Esophagus muscularis mucosa (tissue), 3 donors: ENCODE results near the gene LRRC63.

ENCODE experiments used
- POLR2A ChIP-seq: fragments of 450-650 bp; IDR thresholded peaks from one replicate; pipeline ENCODE4 v1.6.1; 2017; ENCODE audit warnings: antibody characterized with exemption, moderate library complexity, mild to moderate bottlenecking, low read depth
- POLR2AphosphoS5 ChIP-seq, 2 donors: sonication (generic); formaldehyde crosslinking; IDR thresholded peaks; one replicate each; pipeline ENCODE4 v1.6.1; 2017; ENCODE audit warnings: antibody characterized with exemption in 2 of 2
- TF ChIP-seq, protein P1 (sequence below), 3 experiments: fragments of 200-600 bp in 2 of 3; fragments of 450-650 bp in 1 of 3; sonication (generic) in 2 of 3; IDR thresholded peaks; one replicate each; pipeline ENCODE4 v1.5.1; 2017 to 2019; ENCODE audit warnings: antibody characterized with exemption in 3 of 3, mild to moderate bottlenecking in 2 of 3, moderate library complexity in 1 of 3

DNA sequence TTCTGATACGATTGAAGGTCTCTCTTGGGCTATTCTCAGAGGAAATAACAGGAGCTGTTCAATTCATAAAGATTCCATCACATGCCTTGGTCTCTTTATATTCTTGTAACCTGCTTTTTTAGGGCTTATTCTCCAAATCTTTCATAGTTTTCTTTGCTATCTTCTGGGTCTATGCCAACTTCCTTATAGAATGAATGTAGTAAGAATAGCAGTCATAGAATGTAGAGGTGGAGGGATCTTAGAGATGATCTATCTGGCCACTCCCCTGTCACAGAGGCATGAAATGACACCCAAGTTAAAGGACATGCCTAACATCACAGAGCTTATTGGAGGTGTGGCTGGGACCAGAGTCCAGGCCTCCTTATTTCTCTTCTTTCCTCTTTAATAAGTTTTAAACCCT is 42.9 kb upstream of the LRRC63 start:
- TF ChIP-seq, protein P1, sequence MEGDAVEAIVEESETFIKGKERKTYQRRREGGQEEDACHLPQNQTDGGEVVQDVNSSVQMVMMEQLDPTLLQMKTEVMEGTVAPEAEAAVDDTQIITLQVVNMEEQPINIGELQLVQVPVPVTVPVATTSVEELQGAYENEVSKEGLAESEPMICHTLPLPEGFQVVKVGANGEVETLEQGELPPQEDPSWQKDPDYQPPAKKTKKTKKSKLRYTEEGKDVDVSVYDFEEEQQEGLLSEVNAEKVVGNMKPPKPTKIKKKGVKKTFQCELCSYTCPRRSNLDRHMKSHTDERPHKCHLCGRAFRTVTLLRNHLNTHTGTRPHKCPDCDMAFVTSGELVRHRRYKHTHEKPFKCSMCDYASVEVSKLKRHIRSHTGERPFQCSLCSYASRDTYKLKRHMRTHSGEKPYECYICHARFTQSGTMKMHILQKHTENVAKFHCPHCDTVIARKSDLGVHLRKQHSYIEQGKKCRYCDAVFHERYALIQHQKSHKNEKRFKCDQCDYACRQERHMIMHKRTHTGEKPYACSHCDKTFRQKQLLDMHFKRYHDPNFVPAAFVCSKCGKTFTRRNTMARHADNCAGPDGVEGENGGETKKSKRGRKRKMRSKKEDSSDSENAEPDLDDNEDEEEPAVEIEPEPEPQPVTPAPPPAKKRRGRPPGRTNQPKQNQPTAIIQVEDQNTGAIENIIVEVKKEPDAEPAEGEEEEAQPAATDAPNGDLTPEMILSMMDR (IDR thresholded peaks at IDR 0.05) = no peak
- TF ChIP-seq POLR2A (no peak), POLR2AphosphoS5 (IDR thresholded peaks at IDR 0.05) (no peak)
